CD4-positive, alpha-beta T cell treated with Interleukin-2 at 100 ng/mL for 4 hours (primary cell): ENCODE data around the gene APCDD1L.
"Not testable (repeated sequence)": the region's sequence is repeated elsewhere in the genome, so short reads cannot be mapped to it uniquely, and the experiment has no call there.

Experiments used
- DNase-seq: peaks from one replicate; pipeline ENCODE4 v3.0.0-alpha.2; 2020; ENCODE audit warnings: low spot score

APCDD1L gene

DNA sequence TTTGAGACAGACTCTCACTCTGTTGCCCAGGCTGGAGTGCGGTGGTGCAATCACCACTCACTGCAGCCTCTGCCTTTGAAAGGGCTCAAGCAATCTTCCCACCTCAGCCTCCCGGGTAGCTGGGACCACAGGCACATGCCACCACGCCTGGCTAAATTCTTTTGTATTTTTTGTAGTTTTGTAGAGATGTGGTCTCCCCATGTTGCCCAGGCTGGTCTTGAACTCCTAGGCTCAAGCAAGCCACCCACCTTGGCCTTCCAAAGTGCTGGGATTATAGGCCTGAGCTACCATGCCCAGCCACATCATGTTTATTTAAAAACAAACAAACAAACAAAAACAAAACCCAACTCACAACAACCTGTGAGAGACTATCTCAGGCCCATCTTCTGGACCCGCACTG, 29.7 kb upstream of the APCDD1L start:
- no peak for DNase-seq

DNA sequence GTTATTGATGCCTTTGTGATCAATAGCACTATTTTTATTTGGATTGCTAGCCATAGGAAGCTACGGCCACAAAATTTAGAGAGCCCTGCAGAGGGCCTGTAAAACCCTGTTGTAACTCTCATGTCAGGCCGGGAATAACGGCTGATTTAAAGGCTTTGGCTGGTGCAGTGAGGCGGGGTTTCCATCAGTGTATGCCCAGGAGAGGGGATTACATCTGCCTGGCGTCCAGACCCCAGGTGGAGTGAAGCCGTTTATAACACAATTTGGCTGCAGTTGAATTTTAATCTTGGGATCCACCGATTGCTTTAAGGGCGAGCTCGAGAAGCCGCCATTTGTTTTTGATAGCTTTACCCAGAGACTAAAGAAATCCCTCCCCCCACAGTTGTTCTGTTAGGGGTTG, 29.1 kb upstream of the APCDD1L start:
- no peak for DNase-seq

DNA sequence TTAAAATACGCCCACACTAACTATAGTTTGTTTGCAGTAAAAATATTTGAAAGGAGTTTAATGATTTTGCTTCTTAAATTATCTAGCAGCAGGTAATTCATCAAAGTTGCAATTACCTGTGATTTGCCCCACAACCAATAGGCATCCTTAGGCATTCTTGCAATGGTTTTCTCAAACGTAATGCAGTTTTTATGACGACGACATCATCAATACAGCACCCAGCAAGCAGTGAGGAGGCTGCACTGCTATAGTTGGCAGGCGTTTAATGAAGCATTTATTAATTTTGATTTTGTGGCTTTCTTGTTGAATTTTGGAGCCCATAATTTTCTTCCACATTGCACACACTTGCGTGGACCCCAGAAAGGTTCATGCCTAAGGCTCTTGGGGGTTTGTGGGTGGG, 28.1 kb upstream of the APCDD1L start:
- no peak for DNase-seq

GRCh38 chr20:58542411-58543095, 27.4 kb upstream of the APCDD1L start:
- DNase-seq, result no peak

DNA sequence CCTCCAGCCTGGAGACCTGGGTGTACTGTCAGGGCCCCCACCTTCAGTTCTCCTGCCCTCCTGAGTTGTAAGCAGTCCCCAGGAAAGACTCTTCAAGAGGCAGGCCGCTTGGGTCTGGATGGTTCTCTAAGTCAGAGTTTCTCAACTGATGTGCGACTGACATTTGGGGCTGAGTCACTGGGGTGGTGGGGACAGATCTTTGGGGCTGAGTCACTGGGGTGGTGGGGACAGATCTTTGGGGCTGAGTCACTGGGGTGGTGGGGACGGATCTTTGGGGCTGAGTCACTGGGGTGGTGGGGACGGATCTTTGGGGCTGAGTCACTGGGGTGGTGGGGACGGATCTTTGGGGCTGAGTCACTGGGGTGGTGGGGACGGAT, 26.8 kb upstream of the APCDD1L start:
- not testable (repeated sequence) for DNase-seq

DNA sequence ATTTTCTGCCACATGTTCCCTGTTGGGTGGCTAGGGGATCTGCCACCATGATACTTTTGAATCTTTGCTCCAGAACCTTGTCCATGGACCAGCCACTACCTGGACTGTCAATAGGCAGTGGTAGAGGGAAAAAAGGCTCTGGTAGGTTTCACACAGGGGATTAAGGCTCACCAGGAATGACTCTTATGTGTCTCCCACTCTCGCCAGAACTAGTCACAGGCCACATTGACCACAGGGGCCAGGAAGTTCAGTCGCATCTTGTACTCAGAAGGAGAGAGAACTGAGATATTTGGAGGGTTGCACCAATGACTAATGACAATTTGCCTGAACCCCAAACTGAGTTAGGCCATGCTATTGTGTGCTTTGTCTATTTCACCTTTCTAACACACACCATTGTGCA, 23.6 kb upstream of the APCDD1L start:
- no peak for DNase-seq

- DNase-seq, result no peak
Observed at GRCh38 chr20:58537831-58538230, 22.6 kb upstream of the APCDD1L start.

DNA sequence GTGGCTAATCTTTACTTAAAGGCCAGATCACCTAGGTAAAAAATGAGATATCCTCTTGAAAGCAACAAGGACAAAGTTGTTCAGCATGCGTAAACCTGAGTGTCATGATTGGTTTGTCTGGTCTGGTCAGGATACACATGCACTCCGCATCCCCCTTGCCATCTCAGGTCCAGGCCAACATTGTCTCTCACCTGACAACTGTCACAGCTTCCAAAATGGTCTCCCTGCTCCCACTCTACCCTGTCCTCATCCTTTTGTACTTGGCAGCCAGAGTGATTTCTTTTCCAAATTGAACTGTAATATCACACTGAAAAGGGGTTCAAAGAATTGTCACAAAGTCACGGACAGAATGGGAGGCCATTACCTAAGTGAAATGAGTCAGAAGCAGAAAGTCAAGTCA, 21.1 kb upstream of the APCDD1L start:
- DNase-seq, result no peak

DNA sequence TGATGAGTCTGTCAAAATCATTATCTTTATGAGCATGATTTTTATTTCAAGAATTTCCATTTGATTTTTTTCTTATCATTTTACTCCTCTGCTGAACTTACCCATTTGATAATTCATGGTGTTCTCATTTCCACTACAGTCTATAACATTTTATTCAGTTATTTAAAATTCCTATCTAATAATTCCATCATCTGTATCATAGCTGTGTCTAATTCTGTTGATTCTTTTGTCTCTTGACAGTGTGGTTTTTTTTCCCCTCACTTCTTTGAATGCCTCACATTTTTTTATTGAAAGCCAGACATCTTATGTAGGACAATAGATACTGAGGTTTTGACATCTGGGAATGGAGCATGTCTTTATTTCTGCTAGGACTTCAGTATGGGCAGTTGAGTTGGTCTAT, 16.5 kb upstream of the APCDD1L start:
- no peak for DNase-seq

DNA sequence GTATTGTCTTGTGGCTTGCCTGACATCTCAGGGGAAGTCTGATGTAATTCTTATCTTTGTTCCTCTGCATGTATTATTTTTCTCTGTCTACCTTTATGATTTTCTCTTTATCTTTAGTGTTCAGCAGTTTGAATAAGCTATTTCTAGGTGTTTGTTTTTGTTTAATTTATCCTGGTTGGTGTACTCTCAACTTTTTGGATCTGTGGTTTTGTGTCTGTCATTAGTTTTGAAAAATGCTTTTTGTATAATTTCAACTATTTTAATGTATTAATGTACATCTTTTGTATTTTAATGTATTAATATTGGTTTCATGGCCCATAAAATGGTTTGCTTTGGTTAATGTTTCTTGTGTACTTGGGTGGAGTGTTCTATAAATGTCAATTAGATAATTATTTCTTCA, 15.9 kb upstream of the APCDD1L start:
- no peak for DNase-seq

DNA sequence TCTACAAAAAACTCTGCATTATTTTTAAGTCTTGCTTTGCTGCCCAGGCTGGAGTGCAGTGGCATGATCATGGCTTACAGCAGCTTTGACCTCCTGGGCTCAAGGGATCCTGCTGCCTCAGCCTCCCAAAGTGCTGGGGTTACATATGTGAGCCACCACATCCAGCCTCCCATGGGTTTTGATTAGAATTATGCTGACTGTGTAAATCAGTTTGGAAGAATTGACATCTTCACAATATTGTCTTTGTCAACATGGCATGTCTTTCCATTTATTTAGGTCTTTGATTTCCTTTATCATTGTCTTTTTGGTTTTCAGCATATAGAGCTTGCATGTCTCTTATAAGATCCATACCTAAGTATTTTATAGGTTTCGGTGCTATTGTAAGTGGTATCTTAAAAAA, 13.2 kb upstream of the APCDD1L start:
- no peak for DNase-seq

- no peak for DNase-seq
Observed at GRCh38 chr20:58526411-58526810, 11.2 kb upstream of the APCDD1L start.

DNA sequence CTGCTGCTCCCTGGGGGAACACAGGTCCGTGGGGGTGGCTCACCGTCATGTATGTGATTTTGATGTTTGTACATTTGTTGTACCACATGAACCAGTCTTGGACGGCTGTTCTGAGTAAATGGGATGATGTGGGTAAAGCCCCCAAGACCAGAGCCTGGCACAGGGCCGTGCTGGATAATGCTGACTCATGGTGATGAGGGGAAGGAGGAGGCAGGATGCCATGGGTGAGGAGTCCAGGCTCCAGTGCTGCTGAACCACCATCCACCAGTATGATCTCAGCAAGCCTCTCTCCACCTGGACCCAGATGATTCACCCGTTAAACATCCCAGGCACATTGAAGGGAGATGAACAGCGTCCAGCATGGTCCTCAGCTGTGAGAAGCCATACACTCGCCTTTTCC, 9.6 kb upstream of the APCDD1L start:
- DNase-seq, result no peak

GRCh38 chr20:58523971-58524315, 8.7 kb upstream of the APCDD1L start:
- no peak for DNase-seq

DNA sequence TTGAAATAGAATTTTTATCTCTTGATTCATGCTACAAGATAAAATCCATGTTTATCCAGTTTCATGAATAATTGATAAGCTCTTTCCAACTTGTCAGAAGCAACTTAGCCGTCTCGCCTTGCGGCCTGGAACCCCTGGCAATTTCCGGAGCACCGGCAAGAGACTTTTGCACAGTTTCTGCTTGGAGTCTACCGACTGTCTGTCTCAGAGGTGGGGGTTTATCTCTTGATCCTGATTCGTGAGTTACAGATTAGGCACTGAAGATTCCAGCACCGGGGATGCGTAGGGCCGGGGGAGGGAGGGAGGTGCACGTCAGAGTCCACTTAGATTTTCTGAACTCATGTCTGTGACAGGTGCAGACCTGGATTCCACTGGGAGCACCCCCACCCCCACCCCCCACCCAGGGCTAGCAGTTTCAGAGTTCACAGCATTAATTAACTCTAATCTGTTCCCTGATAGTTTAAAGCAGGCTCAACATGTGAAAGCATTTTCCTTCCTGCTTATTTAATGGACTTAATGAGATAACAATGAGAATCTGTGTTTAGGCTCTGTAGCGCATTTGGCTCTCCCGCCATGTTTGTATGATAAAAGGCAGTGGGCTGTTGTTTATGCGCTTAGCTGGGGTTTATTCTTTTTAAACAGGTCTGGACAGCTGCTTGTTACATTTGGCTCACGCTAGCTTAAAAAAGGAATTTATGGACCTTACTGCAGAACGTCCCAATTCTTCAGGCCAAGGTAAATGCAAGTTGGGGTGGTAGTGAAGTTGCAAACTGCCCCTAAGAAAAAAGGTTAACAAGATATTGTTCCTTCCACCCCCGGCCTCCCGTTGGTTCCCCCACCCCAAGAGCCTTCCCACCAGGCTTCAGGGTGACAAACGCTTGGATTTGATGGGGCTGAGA, 8.1 kb upstream of the APCDD1L start:
- DNase-seq, result no peak

DNA sequence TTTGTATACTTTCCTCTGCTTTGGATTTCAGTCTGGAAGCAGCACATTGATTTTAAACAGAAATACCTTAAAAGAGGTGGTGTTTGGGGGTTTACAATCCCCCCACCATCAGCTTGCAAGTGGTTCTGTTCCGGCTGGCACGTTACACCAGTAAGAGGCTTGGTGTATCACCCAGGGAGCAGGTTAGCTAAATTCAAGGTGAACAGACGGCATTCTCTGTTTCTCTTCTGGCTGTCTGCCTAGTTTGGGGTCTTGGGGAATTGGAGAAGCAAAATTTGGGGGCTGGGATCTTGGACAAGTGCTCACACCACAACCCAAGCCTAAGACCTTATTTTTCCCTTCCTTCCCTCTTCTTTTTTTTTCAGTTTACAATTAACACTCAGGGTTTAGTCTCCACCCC, 7.5 kb upstream of the APCDD1L start:
- DNase-seq, result no peak

GRCh38 chr20:58521763-58522162, 6.6 kb upstream of the APCDD1L start:
- DNase-seq, result no peak

GRCh38 chr20:58519940-58520712, 4.9 kb upstream of the APCDD1L start:
- no peak for DNase-seq

DNA sequence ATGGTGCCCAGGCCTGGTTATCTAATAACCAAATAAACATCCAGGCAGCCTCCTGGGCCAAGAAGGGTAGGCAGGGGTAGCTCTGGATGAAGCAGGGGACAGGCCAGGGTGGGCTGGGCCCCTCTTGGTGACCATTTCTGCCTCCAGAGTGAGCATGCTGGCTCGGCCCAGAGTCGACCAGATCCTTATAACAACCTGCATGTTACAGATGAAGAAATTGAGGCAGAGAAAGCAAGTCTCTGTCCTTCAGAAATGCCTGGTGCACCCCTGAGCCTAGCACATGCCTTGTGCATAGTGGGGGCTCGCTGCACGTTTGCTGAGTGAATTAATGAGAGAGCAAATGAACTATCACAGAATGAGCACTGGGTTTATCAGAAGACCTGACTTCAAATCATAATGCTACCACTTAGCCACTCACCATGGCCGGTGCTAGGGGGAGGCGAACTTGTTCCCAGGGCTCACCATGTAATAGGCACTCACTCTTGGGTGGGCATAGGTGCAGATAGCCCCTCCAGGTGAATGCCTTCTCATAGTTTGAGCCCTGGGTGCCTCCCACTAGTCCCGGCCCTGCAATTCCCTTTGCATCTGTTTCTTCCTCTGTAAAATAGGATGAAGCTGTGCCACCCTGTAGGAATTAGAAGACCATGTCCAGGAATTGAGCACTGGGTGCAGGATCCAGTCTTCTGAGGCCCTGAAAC, 3.8 kb upstream of the APCDD1L start:
- DNase-seq, result no peak

DNA sequence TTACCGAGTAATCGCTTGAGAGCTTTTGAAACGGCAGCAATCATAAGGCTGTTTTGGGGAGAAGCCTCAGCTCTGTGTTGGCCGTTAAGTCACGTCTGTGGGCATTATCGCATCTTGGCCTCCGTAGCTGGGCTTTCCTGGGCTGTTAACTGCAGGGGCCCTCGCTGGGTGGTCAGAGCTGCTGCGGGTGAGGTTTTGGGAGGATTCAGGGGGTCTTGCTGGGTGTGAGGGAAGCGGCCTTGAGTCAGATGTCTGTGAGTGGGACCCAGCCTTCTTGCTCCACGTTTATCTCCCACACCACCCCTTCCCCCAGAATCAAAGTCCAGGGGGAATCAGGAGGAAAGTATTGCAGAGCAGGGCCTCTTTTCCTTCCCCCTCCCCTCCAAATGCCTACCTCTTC, 3.2 kb upstream of the APCDD1L start:
- no peak for DNase-seq

DNA sequence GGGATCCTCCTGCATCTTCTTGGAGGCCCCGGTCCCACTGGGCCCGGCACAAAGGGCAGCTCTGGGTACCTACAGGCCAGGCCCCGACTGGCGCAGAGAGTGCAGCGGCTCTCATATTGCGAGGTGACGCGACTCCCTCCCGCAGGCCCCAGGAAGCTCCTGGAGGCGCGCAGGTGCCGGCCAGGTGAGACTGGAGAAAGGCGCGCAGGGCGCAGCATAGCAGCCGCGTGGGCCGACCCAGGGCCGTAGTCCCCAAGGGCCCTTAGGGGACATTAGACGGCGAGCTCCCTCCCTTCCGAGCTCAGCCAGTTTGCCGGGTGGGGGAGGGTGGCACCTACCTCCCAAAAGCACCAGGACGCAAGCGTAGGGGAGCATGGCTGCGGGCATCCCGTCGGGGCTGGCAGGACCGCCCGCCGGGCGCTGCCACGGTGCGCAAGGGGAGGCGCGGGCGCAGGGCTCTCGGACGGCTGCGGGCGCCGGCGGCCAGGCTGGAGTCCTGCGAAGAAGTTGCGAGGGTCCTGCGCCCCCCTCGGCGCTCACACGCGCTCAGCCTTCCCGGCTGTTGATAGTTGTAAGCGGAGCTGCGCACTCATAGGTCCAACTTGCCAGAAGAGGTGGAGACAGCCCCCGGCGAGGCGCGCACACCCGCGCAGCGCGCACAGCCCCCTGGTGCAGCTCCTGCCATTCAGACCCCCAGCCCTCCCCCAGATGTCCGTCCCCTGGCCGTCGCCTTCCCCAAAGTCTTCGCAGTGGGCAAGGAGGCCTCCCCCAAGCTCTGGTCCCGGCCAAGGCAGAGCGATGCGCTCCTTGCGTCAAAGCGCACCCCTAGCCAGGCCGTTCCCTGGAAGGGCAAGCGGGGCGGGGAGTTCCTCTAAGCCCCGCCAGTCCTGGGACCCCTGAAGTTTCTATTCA, 622 bp downstream of the APCDD1L start:
- no peak for DNase-seq
